ENCODE measurements around the gene ANTXR1.

Gene ANTXR1

DNA sequence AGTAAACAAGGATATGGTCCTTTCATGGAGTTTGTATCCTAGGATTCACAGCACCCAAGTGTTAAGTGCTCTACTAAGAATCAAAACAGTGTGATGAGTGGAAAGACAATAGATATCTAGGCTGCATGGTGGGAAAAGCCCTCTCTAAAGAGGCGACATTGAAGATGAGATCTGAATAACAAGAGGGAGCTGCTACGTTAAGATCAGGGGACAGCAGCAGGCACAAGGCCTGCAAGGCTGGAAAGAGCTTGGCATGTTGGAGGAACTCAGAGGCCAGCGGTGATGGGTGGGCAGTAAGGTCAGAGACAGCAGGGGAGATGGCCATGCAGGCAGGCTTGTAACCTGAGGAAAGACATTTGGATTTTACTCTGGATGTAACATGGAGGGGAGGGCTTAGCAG, 196.5 kb downstream of the ANTXR1 start:
- FAIRE-seq (no peak), DNase-seq (ENCODE audit: insufficient read length, low spot score) (no peak)
- TF ChIP-seq PAX5 (IDR thresholded peaks at IDR 0.05; ENCODE audit: insufficient read depth, low read length, severe bottlenecking) (no peak), TAF1 (IDR thresholded peaks at IDR 0.05; ENCODE audit: low read depth, low read length) (no peak), POLR2AphosphoS5 (IDR thresholded peaks at IDR 0.05; ENCODE audit: low read depth, low read length) (no peak), POU2F2 (IDR thresholded peaks at IDR 0.05; ENCODE audit: low read depth, low read length) (no peak), SPI1 (IDR thresholded peaks at IDR 0.05; ENCODE audit: low read depth, low read length) (no peak), POLR2A (IDR thresholded peaks at IDR 0.05; ENCODE audit: low read depth, low read length) (no peak)

DNA sequence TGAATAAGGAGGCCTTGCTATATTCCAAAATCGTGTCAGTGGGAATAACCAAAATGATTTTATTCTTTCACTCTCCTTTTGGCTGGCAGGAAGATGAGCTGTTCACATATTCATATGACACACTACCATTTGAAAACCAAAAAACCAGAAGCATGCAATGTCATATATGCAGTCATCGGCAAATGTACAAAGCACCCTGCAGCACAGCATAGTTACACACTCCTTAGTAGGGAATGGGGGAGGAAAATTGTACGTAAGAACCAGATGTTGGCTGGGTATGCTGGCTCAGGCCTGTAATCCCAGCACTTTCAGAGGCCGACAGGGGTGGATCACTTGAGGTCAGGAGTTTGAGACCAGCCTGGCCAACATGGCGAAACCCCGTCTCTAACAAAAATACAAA, 197.4 kb downstream of the ANTXR1 start:
- no peak for TF ChIP-seq PAX5 (IDR thresholded peaks at IDR 0.05; ENCODE audit: insufficient read depth, low read length, severe bottlenecking)
- FAIRE-seq: no peak
- DNase-seq (ENCODE audit: insufficient read length, low spot score): no peak

GRCh38 chr2:69211048-69211447, 198.1 kb downstream of the ANTXR1 start:
- FAIRE-seq: no peak
- DNase-seq (ENCODE audit: insufficient read length, low spot score): no peak
- no peak for TF ChIP-seq POLR2AphosphoS5 (IDR thresholded peaks at IDR 0.05; ENCODE audit: low read depth, low read length)
- no peak for TF ChIP-seq POU2F2 (IDR thresholded peaks at IDR 0.05; ENCODE audit: low read depth, low read length)
- TF ChIP-seq SPI1 (IDR thresholded peaks at IDR 0.05; ENCODE audit: low read depth, low read length): no peak
- no peak for TF ChIP-seq PAX5 (IDR thresholded peaks at IDR 0.05; ENCODE audit: insufficient read depth, low read length, severe bottlenecking)
- no peak for TF ChIP-seq POLR2A (IDR thresholded peaks at IDR 0.05; ENCODE audit: low read depth, low read length)
- TF ChIP-seq TAF1 (IDR thresholded peaks at IDR 0.05; ENCODE audit: low read depth, low read length): no peak

DNA sequence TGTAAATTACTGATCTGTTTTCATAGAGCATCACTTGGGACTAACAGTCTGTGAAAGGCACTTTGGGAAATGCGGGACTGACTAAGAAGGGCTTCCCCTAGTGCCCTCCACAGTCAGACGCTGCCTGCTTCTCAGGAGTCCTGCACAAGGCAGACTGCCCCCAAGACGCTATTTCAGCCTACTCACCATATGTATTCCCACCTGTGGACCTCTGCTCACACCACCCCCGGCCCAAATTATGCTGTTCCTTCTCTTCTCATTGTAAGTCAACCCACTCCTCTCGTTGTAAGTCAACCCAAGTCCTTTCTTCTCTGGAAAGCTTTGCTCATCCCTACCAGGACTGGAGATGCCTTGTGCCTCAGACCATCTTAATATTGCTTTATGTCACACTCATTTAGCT, 198.7 kb downstream of the ANTXR1 start:
- TF ChIP-seq PAX5 (IDR thresholded peaks at IDR 0.05; ENCODE audit: insufficient read depth, low read length, severe bottlenecking) (no peak), POLR2A (IDR thresholded peaks at IDR 0.05; ENCODE audit: low read depth, low read length) (no peak), POU2F2 (IDR thresholded peaks at IDR 0.05; ENCODE audit: low read depth, low read length) (no peak), TAF1 (IDR thresholded peaks at IDR 0.05; ENCODE audit: low read depth, low read length) (no peak), SPI1 (IDR thresholded peaks at IDR 0.05; ENCODE audit: low read depth, low read length) (no peak), POLR2AphosphoS5 (IDR thresholded peaks at IDR 0.05; ENCODE audit: low read depth, low read length) (no peak)
- no peak for DNase-seq (ENCODE audit: insufficient read length, low spot score)
- FAIRE-seq: no peak

GRCh38 chr2:69212238-69213028, 199.5 kb downstream of the ANTXR1 start:
- FAIRE-seq: no peak
- no peak for TF ChIP-seq POLR2A (IDR thresholded peaks at IDR 0.05; ENCODE audit: low read depth, low read length)
- TF ChIP-seq TAF1 (IDR thresholded peaks at IDR 0.05; ENCODE audit: low read depth, low read length): no peak
- TF ChIP-seq PAX5 (IDR thresholded peaks at IDR 0.05; ENCODE audit: insufficient read depth, low read length, severe bottlenecking): no peak
- TF ChIP-seq POU2F2 (IDR thresholded peaks at IDR 0.05; ENCODE audit: low read depth, low read length): no peak
- TF ChIP-seq SPI1 (IDR thresholded peaks at IDR 0.05; ENCODE audit: low read depth, low read length): no peak
- TF ChIP-seq POLR2AphosphoS5 (IDR thresholded peaks at IDR 0.05; ENCODE audit: low read depth, low read length): no peak

DNA sequence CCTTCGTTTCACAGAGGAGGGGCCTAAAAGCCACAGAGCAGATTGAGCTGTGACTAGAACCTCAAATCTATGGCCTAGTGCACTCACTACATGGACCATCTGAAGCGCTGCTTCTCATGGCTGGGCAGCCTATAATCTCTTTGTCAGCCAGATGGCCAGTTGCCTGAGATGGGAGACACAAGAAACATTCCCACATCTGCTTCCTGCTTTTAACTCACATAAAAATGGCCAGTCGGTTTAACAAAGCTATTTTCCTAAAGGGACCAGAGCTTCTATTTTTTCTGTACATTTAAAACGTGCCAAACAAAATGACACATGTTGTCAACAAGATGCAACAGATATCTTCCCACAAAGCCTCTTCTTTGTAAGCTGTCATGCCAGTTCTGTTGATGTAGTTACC, 200.2 kb downstream of the ANTXR1 start:
- no peak for TF ChIP-seq POLR2A (IDR thresholded peaks at IDR 0.05; ENCODE audit: low read depth, low read length)
- no peak for TF ChIP-seq TAF1 (IDR thresholded peaks at IDR 0.05; ENCODE audit: low read depth, low read length)
- TF ChIP-seq SPI1 (IDR thresholded peaks at IDR 0.05; ENCODE audit: low read depth, low read length): no peak
- no peak for TF ChIP-seq POLR2AphosphoS5 (IDR thresholded peaks at IDR 0.05; ENCODE audit: low read depth, low read length)
- no peak for TF ChIP-seq POU2F2 (IDR thresholded peaks at IDR 0.05; ENCODE audit: low read depth, low read length)
- FAIRE-seq (no peak), DNase-seq (ENCODE audit: insufficient read length, low spot score) (no peak)

More at GRCh38 chr2:69212238-69213028, 199.5 kb downstream of the ANTXR1 start:
- DNase-seq (ENCODE audit: insufficient read length, low spot score): no peak

DNA sequence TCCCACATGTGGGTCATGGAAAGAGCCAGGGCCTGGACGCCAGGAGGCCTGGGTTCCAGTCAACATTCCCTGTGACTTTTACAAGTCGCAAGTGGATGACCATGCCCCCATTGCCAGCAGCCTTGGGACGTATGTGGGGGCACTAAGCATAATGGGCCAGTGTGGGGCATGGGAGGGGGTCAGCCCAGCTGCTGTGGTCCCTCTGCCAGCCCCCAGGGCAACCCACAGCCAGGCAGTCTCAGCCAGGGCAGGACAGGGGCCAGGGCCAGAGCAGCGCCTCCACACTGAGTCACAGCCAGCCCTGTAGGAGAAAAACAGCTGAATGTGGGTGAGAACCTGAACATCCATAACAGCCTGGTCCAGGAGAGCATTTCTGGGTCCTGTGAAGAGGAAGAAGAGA, 200.8 kb downstream of the ANTXR1 start:
- TF ChIP-seq POU2F2 (IDR thresholded peaks at IDR 0.05; ENCODE audit: low read depth, low read length) (no peak), PAX5 (IDR thresholded peaks at IDR 0.05; ENCODE audit: insufficient read depth, low read length, severe bottlenecking) (no peak)
- FAIRE-seq (no peak), DNase-seq (ENCODE audit: insufficient read length, low spot score) (no peak)

GRCh38 chr2:69214898-69215297, 201.9 kb downstream of the ANTXR1 start:
- DNase-seq (ENCODE audit: insufficient read length, low spot score) (no peak), FAIRE-seq (no peak)
- TF ChIP-seq POLR2A (IDR thresholded peaks at IDR 0.05; ENCODE audit: low read depth, low read length) (no peak), PAX5 (IDR thresholded peaks at IDR 0.05; ENCODE audit: insufficient read depth, low read length, severe bottlenecking) (no peak), SPI1 (IDR thresholded peaks at IDR 0.05; ENCODE audit: low read depth, low read length) (no peak), POU2F2 (IDR thresholded peaks at IDR 0.05; ENCODE audit: low read depth, low read length) (no peak), POLR2AphosphoS5 (IDR thresholded peaks at IDR 0.05; ENCODE audit: low read depth, low read length) (no peak), TAF1 (IDR thresholded peaks at IDR 0.05; ENCODE audit: low read depth, low read length) (no peak)

GRCh38 chr2:69216535-69217332, 203.8 kb downstream of the ANTXR1 start:
- TF ChIP-seq POLR2AphosphoS5 (IDR thresholded peaks at IDR 0.05; ENCODE audit: low read depth, low read length) (no peak), POU2F2 (IDR thresholded peaks at IDR 0.05; ENCODE audit: low read depth, low read length) (no peak)
- FAIRE-seq (no peak), DNase-seq (ENCODE audit: insufficient read length, low spot score) (no peak)
